PC-9 (cell line): ENCODE measurements around the gene ACER3.

ENCODE experiments used
- CTCF ChIP-seq: fragments of 200-600 bp; sonication (generic); conservative IDR thresholded peaks from 2 replicates; pipeline ENCODE4 v1.6.1; 2017; ENCODE audit warnings: mixed run types, antibody characterized with exemption, mild to moderate bottlenecking, moderate library complexity
- EZH2 ChIP-seq: fragments of 200-600 bp; sonication (generic); IDR thresholded peaks from 2 replicates; pipeline ENCODE4 v1.8.0; 2017; ENCODE audit warnings: antibody characterized with exemption, low read depth

GRCh38 chr11:76984743-76985142, 124.0 kb downstream of the ACER3 start:
- TF ChIP-seq CTCF (no peak), EZH2 (no peak)
